ENCODE data around the gene KLHL6.
A peak's percentile ranks its signal among the peaks of the same experiment; 100 is the strongest.

The KLHL6 gene

DNA sequence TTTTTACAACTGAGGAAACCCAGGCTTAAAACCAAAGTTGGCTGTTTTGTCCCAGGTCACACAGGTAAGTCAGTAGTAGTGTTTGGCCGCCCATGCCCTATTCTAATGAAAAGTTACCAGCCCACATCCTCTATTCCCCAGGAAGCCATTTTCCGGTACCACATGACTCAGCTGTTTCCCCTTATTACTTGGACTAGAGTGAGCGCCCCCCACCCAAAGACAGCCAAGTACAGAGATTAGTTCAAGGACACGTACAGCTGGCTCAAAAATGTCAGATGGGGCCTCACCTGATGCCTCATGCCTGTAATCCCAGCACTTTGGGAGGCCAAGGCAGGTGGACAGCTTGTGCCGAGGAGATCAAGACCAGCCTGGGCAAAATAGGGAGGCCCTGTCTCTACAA lies 8.5 kb upstream of the KLHL6 start:
- DNase-seq, result no peak

DNA sequence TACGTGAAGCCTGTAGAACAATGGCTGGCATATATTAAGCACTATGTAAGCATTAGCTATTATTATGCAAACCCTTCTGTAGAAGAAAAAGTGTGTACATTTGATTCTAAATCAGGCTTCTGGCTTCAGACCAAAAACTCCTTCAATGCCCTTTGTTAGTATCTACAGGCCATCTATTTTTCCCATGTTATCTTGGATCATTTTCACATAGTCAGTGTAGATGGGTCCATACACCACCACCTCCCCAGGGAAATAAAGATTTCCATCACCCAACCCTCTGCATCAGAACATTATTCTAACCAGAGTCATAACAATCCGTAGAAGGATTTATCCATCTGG lies 8.0 kb upstream of the KLHL6 start:
- DNase-seq, result no peak

DNA sequence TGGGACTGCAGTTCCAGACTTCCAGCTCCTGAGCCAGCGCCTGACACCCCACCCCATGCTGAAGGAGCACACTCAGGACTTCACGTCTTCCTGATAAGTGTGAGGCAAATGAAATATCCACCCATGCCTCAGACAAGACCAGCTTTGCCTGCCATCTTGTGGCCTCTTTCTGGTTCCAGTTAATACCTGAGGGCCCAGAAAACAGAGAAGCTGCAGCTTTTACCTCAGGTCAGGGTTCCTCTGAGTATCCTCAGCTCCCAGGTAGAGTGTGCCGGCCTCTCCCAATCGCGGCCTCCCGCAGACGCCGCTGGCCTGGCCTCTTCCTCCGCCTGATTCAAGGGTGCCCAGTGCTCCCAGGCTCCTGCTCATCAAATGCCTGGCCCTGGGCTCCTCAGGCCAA lies 5.1 kb upstream of the KLHL6 start:
- DNase-seq, result peak; percentile 17

DNA sequence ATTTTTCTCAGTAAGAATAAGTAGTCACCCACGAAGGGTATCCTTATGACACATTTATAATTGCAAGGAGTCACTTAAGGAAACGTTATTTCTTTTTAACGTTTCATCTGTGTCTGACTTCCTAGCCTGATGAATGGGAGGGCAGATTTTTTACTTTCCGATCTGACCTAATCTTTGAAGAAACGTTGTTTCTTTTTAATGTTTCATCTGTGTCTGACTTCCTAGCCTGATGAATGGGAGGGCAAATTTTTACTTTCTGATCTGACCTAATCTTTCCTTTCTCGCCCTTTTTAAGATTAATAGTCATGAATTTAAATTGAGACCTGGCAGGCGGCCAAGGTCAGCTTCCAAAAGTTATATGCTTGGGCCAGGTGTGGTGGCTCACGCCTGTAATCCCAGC lies 3.0 kb upstream of the KLHL6 start:
- DNase-seq, result no peak

DNA sequence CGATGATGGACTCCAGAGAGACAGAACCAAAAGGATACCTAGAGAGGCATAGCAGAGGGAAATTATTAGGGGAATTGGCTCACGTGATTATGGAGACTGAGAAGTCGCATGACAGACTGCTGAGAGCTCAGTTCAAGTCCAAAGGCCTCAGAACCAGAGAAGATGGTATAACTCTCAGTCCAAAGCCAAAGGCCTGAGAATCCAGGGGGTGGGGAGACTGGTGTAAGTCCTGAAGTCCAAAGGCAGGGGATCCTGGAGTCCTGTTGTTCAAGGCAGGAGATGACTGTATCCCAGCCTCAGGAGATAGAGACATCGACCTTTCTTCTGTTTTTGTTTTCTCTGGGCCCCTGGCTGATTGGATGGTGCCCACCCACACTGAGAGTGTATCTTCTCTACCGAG lies 1.2 kb upstream of the KLHL6 start:
- no peak for DNase-seq

DNA sequence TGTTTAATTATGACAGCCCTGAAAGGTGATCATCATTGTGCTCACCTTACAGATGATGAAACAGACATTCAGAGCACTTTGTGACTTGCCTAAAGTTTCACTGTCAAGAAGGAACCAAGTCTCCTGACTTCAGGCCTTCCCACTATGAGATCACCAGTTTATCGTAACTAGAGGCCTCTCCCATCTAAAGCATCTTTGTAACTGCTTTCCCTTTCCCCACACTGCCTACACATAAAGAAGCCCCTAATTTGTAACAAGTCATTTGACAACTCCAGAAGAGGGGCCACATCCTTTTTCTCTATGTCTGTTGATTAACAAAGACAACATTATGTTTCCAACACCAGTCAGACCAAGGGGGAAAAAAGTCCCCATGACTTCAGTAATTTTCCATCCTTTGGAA lies 1.1 kb downstream of the KLHL6 start:
- no peak for DNase-seq

DNA sequence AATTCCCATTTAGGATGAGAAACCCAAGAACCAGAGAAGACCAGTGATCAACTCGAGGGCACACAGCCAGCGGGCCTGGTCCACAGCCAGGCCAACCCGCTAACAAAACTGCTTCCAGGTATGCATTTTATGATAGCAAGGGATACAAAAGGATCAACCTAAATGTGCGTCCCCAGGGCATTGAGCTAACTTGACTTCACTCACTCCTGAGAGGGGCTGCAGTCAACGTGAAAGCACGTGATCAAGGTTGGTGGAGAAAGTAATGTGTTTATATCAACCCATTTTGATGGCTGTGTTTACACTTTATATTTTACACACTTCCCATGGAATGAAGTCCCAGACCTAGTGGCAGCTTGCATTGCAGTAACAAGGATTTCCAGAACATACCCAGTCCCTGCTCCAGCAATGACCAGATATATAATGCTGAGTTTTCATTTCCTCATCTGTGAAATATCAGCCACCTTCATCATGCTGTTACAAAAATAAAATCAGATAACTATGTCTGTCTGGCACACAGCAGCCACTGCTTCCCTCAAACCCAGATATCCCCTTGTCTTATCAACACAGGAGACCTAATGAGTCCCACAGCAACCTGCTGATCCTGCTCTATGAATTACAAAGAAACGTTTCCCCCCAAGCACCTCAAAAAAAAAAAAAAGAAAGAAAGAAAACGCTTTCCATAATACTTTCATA lies 2.0 kb downstream of the KLHL6 start:
- DNase-seq, result no peak

DNA sequence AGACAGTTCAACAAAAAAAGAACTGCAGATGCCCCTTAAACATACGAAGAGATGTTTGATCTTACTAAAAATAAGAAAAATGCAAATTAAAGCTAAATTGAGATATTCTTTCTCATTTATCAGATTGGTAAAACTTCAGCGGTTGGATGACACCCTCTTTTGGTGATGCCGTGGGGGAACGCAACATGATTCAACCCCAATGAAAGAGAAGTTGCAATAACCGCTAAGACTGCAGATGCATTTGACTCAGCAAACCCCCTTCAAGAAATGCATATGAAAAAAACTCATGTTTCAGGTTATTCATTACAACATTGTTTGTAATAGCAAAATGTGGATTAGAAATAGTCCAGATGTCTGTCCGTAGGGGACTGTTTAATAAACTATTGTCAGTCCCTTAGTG lies 3.6 kb downstream of the KLHL6 start:
- no peak for DNase-seq

DNA sequence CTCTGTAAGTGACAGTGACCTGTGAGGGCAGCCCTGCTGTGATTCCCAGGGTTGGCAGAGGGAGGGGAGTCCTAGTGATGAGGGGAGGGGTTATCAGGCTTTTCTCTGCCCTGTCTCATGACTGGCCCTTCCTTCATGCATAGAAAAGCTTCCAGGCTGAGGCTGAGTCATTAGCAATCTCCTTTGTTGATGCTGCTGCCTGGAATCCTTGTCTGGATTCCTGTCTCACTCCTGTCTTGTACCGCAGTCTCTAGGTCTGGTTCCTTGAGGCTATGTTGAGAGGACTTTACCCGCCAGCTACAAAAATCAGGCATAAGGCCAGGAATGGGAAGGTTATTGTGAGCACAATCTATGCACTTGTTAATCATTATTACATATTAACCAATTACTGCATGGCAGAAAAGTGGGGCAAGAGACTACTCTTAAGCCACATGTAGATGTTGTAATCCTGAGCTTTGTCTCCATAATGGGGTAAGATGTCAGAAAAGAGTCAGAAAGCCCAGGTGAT lies 7.2 kb downstream of the KLHL6 start:
- no peak for DNase-seq

DNA sequence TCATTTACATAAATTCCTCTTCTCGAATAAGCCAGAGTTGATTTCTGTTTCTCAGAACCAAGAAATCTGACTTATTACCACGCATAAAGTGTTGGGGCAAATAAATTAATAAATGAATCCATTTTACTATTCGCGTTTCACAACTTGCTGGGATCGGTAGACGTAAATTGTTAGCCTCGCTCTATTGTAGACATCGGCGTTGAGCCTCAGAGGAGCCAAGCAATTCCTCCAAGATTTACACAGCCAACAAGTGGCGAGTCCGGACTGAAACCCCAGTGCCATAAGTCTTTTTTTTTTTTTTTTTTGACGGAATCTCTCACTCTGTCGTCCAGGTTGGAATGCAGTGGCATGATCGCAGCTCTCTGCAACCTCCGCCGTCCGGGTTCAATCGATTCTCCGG lies 8.9 kb downstream of the KLHL6 start:
- no peak for DNase-seq

DNA sequence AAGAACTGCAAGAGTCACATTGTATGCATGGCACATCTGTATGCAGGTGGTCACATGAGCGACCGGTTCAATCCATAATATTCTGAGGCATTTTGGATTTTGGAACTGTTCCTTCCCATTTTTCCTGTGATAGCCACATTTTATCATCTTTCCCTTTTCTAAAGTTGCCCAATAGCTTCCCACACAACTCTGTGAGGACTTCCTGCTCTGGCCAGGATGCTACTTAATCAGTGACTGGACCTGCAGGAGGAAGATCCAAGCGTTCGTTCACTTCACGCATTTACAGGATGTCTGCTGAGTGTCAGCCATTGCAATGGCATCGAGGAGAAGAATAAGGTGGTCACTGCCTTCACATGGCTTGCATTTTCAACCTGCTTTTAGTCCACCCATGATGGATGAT lies 9.8 kb downstream of the KLHL6 start:
- DNase-seq, result no peak

DNA sequence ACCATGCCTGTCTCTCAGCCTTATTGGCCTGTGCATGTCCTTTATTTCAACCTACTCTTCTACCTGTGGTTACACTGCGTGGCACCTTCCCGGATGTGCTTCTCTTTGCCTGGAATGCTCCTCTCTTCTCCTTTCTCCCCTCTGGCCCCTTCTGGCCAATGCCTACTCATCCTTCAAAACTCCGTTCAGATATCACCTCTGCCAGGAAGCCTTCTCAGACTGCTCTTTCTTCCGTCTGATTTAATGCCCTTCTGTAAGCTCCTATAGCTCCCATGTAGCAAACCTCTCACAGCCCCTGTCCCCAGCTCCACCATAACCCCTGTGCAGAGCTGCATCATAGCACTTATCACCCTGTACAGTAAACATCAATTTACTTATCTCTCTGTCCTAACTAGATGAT lies 13.2 kb downstream of the KLHL6 start:
- DNase-seq, result no peak

DNA sequence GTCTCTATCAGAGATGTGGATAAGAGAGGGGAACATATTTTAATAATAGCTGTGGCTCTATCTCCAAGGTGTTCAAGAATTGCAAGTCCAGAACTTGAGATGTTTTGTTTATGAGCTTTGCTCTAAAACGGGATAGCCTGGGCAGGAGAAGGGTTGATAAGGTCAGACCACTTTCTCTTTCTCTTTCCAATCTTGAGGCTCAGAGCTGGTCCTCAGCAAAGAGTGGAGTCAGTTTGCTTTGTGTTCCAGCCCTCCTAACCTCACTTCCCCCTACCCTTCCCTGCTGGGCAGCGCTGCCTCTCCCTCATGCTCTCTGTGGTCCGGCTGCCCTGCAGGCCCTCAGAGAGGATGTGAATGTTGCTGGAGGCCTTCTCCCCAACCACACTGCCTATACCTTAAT lies 13.8 kb downstream of the KLHL6 start:
- DNase-seq, result no peak

DNA sequence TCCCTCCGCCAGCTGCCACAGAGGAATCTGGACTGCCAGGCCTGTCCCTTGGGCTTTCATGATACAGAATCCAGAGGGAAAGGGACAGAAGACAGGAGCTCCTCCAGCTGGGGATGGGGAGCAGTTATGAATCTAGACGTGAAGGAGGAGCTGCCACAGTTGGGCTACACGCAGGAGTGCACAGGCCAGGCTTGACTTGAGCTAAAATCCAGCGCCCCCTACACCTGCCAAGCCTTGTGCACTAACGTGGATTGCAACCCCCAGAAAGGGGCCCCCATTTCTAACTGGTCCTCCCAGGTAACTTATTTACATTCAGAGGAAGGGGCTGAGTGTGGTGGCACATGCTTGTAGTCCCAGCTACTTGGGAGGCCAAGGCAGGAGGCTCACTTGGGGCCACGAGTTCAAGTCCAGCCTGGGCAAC lies 14.3 kb downstream of the KLHL6 start:
- no peak for DNase-seq

DNA sequence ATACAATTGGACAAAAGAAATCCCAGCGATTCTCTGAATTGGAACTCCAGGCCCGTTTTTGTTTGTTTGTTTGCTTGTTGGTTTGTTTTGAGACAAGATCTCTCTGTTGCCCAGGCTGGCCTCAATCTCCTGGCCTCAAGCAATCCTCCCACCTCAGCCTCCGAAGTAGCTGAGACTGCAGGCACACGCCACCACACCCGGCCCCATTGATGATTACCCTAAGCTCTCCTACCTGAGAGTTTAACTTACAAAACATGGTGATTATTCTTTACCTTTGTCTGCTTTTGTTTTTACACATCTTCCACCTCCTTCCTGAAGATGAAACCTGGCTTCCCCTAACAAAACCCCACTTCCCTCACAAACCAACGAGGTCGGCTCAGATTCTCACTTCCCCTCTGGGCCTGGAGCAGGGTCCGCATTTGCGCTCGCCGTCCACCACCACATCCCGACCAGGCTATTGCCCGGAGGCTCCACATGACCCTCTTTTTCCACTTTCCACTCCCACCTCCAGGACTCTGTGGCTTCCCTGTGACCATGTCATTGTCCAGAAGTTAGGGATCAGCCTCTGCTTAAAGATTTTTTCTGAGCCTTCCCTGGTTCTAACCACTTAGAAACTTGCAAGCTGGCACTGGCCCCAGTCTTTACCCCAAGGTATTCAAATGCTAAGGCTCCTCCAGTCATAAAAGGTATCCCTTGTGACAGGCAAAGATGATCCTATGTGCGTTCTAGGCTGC lies 14.8 kb downstream of the KLHL6 start:
- DNase-seq, result no peak

DNA sequence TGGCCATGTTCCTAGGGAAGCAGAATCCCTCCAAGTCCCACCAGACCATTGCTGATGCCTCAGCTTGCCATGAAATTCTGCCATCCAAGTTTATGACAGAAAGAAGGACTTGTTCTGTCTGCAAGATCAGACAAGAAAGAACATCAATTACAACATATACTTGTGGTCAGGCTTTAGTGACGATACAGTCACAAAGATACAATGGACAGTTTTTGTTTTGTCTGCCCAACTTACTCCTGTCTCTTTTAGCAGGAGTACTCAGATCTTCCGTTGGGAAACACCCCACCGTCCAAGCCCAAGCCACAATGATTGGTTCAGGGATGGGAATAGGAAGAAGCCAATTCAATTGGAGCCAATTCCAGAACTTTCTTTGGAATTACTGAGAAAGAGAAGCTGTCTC lies 15.7 kb downstream of the KLHL6 start:
- peak; percentile 26 for DNase-seq

DNA sequence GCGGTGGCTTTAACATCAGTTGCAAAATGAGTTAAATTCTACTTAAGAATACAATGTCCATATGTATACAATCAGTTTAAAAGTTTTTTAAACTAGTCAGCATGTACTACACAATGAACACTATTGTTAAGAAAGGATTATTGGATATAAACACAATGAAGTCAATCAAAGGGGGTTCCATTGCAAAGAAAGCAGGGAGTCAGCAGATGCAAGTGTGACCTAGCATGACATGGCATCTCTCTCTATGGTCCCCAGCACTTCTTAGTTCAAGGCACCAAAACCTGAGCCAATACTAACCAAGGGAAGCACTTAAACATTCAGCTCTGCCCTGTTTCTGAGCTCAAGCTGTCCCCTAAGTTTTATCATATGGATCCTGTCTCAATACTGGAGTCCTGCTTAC lies 17.0 kb downstream of the KLHL6 start:
- DNase-seq, result no peak

DNA sequence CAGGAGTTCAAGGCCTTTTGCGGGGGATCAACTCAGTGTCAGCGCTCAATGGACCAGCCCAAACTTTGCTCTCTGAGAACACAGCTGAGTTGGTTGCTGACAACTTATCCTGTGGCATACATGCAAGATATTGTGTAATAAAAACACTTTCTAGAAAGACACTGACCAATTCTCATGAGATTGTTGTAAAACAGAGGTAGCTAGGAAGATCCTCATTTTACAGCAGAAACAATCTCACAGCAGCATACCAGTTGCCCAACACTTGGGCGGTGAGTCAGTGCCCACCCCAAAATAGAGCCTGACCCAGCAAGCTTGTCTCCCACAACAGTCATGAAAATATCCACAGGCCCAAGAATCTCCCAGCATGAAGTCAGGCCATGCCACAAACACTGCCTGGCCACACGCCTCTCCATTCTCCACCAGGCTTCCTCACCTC lies 18.2 kb downstream of the KLHL6 start:
- DNase-seq, result peak; percentile 34

DNA sequence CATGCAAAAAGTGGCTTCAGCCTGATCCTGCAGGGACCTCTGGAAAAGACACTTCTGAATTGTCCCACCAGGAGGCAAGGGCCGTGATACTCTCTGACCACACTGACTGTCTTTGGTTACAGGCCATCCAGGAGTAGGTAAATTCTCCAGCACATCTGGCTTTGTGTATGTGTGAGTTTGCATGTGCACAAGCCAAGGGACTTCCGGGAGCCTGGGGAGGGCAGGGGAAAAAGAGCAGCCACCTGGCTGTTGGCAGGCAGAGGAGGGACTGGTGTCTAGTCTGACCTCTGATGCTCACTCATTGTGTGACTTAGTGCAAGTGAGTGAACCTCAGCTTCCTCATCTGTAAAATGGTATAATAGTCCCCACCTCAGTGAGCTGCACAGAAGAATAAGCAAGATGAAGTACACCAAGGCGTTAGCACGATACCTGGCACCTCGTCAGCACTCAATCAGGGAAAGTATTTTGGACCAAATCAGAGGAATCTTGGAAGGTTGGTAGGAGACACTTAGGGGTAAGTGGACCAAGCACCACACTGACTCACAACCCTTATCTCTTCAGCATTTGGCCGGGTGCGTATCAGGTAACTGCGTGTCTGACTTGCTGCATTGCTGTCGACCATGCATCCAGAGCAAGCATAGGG lies 19.1 kb downstream of the KLHL6 start:
- DNase-seq, result no peak

DNA sequence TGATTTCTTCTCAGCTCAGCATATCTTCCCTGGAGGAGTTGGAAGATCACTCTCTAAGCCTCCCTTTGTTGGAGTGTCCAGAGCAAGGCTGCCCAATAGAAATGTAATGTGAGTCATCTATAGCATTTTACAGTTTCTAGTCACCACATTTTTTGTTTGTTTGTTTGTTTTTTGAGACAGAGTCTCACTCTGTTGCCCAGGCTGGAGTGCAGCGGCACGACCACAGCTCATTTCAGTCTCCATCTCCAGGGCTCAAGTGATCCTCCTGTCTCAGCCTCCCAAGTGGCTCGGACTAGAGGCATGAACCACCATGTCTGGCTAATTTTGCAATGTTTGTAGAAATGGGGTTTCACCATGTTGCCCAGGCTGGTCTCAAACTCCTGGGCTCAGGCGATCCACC lies 21.3 kb downstream of the KLHL6 start:
- no peak for DNase-seq

DNA sequence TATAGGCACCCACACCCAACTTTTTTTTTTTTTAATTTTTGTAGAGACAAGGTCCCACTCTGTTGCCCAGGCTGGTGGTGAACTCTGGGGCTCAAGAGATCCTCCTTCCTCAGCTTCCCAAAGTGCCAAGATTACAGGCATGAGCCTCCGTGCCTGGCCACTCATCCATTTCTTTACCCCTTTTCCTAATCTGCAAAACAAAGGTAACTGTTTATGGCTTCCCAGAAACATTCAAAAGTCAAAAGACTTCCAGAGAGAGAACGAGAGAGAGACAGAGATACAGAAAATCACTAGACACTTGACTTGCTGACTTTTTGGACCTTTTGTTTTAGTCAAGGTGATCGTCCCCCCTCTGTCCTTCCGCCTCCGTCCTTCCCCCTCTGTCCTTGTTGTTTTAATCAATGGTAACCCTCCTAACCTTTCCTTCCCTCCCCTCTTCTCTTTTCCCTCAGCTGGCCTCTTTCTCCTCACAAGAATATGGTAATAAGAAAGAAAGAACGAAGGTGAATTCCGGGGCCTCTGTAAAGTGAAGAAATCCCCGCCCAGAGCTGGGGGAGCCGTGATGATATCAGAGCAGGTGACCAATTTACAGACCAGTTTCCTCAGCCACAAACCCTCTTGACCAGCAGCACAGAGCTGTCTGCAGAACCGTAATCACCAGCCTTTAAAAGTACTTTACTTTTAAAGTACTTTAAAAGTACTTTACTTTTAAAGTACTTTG lies 21.9 kb downstream of the KLHL6 start:
- DNase-seq, result no peak

DNA sequence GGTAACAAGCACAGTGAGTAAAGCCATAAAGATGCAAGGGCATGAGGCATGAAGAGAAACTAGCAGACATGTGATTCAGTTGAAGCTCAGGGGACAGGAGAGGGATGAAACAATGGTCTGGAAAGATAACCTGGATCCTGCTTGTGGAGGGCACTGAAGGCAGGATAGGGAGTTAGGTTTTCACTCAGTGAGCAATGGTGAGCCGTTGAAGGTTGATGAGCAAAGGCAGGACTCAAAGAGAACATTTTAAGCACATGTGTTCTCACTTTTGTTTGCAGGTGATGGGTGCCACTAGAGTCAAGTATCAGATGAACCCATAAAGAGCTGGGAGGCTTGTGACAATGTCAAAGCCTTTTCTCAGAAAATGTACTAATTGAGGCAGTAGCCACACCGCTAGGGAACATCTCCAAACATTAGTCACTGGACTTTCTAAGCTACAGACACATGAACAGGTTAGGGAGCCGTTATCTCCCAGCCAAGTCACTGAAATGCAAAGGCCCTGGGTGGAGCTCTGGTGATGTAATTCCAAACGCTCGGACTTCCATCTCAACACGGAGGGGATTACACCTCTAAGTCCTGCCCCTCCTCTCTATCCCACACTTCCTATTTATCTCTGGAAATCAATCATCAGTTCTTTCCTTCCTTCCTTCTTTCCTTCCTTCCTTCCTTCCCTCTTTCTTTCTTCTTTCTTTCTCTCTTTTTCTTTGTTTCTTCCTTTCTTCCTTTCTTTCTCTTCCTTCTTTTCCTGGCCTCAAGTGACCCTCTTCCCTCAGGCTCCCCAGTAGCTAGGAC lies 22.7 kb downstream of the KLHL6 start:
- no peak for DNase-seq

DNA sequence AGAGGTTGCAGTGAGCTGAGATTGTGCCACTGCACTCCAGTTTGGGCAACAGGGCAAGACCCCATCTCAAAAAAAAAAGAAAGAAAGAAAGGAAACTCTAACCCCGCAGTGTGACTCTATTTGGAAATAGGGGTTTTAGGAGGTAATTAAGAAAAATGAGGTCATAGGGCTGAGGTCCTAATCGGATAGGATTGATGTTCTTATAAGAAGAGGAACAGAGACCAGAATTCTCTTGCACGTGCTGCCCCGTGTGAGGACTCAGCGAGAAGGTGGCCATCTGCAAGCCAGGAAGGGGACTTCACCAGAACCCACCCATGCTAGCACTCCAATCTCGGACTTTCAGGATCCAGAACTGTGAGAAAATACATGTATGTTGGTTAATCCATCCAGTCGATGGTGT lies 25.8 kb downstream of the KLHL6 start:
- DNase-seq, result no peak
